AG08396 (cell line): ENCODE results near the gene PAIP2.

ENCODE experiments used
- DNase-seq: peaks from one replicate; pipeline ENCODE4 v3.0.0; 2012; ENCODE audit warnings: low spot score, mixed read lengths

Gene PAIP2

DNA sequence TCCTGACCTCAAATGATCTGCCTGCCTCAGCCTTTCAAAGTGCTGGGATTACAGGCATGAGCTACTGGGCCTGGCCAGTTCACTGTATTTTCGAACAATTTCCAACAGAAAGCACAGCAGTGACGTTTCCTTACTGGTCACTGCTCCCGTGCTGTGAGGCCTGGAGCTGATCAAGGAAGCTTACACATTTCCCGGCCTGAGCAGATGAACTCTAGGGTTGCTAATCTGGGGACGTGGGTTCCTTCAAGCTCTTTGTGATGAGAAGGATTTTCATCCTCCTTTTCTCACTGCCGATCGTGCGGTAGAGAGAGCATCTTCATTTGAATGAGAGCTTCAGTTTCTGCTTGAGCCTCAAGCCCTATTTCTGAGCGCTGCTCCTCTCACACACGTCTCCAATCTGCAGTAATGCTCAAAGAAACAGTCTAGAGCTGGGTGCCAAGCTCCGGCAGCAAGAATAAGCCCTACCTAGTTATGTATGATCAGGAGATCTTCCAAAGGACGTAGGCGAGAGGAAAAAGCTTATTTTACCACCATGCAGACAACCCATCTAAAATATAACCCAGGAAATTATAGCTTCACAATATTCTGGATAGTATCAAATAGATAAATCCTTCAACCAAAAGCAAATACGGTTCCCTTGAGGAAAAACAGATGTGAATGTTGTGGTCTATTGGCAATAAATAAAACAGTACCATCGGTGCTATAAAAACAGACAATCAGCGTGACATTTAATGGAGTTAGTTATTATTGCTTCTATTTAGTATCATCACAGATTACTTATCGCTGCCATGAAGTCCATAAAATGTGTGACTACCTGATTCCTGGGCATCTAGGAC lies 69.6 kb downstream of the PAIP2 start:
- no peak for DNase-seq

DNA sequence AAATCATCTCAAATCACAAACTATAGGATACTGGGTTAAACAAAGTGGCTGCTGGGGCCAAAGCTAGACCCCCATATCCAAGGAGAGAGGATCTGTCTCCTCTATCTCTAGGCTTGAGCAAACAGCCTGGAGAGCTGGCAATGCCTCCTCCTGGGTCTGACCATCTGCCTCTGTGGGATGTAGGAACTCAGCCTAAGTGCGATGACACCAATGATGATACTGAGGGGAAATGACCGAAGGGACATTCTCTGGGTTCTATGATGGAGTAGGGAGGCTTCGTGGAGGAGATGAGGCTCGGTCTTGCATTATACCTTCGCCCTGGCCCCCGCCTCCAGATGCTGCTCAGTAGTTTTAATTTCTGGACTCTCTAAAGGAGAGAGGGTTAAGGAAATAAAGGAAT lies 71.5 kb downstream of the PAIP2 start:
- DNase-seq = no peak

DNA sequence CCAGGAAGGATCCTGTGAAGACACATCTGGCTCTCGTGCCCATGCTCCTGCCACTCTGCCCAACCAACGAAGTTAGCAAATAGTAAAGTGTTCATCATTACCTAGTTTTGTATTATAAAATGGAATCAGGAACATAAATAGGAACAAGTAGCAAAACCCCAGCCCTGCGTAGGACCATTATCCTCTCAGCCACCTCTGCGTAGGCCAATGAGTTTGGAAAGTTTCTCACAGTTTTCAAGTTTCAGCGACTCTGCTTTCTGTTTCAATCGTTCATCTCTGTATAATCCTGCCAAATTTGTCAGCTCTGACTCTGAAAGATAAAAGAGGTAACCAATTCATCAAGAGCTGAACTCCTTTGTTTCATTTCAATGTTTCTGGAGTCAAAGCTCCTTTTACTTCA lies 72.3 kb downstream of the PAIP2 start:
- DNase-seq = no peak

DNA sequence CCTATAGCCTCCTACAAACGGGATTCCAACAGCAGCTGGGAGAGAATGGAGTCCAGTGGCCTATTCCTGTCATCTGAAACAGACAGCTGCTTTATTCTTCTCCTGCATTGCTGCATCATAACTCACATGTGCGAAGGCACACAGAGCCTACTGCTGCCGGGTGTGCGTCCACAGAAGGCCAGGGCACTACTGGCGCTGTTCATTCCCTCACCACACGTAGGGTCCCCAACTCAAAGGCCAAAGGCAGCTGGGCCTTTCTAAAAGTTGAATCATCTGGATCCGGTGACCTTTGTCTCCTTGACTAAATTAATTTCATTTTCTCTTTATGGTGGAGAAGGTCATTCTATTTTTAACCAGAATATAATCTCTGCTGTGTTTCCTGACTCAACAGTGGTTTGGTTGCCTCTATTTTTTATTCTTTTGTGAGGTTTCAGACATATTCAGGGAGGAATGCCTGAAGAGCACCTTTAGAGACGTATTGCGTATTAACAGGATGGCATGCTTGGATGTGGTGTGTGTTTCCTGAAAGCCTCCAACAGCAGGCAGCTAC lies 73.0 kb downstream of the PAIP2 start:
- no peak for DNase-seq

DNA sequence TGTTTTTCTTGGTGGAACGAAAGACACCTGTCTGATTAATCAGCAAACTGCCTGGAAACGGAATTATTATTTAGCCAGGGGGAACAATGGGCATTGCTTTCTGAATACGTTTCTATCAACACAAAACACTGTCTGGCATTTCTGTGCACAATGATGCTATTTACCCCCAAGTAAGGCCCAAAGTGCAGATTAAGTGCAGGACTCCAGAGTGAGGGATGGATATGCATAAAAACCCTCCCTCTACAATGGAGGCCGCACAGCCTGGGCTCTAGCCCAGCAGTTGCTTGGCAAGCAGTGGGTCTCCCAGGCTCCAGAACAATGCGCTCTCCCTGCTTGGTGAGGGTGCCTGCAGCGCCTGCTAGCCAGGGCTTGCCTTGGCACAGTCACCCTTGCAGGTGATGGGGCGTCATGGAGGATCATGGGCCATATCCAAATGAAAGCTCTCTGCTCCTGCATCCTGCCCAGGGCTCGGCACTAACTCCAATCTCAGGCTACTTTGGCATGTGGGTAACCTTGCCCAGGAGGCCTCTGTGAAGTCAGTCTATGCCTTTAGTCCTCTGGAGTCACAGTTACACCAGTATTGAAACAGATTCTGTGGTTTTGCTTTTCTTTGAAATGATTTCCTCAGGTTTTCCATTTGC lies 73.7 kb downstream of the PAIP2 start:
- no peak for DNase-seq

DNA sequence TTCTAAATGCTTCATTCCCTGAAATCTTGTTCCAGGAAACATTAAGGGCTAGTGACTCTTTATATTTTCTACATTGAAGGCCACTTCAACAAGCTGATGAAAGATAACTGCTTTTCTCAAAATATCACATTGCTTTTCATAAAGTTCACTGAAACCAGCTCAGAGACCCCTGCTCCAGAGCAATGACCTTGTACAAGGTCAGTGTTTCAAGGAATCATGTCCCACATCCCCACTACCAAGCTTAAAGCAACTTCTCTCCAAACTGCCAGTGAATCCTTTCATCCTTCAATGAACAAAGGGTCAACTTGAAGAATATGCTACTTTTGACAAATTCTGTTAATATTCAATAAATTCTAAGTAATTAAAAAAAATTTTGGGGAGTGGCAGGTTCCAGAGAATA lies 74.2 kb downstream of the PAIP2 start:
- DNase-seq = no peak

DNA sequence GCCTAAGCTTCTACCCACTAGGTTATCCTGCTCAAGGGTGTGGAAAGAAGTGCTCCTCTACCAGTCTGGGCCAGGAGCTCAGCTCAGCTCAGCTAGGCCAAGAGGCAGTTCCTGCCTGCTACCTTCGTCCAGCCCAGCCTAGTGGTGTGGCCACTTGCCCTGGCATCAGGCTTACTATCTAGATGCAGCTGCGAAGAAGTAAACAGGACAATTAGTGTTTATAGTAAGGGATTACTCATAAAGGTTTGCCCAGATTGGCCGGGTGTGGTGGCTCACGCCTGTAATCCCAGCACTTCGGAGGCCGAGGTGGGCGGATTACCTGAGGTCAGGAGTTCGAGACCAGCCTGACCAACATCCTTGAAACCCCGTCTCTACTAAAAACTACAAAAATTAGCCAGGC lies 75.0 kb downstream of the PAIP2 start:
- no peak for DNase-seq

DNA sequence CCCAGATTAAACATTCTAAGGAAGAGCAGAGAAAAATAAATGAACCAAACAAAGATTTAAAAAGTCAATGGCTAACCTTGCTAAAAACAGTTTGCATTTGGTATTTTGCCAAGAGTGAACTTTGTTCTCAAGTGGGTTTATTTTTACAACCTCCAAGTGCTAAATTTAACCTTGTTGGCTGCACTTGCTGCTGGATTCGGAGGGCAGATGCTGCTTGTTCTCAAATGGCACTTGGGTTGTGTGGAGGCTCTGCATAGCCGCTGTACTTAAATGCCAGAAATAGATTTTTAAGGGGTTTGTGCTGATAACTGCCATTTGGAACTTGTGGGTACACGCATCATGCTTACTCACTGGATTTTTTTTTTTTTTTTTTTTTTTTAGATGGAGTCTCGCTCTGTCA lies 75.6 kb downstream of the PAIP2 start:
- no peak for DNase-seq

DNA sequence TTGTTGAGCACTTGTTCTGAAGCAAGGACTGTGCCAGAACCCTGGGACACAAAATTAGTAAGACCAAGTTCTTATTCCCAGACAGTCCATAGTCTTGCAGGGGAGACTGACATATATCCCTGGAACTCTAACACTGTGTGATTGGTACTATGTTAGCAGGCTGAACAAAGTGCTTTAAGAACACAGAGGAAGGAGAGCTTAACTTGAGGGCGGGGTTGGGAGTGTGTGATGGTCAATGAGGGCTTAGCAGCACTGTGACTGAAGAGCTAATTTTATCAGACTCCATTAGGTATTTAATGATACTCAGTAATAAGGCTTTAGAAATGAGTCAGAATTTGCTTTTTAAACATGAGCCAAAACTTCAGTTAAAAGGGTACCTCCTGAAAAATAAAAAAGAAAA lies 77.1 kb downstream of the PAIP2 start:
- DNase-seq = no peak
